Adipocyte (in vitro differentiated cells): ENCODE measurements around the gene SLC16A12.
"Not testable (repeated sequence)": the region's sequence is repeated elsewhere in the genome, so short reads cannot be mapped to it uniquely, and the experiment has no call there.

Source experiments
- DNase-seq: peaks from one replicate; pipeline ENCODE4 v3.0.0-alpha.2; 2015; ENCODE audit warnings: low read depth
- H3K27me3 ChIP-seq: replicated peaks from 2 replicates; pipeline ENCODE4 v1.7.0; 2013; ENCODE audit warnings: mild to moderate bottlenecking, low read length, moderate library complexity; ENCODE audit not compliant: control insufficient read depth, insufficient read depth
- H3K36me3 ChIP-seq: 2 replicates; pipeline ENCODE4 v1.7.0; 2013; ENCODE audit warnings: low read length, mild to moderate bottlenecking, moderate library complexity; ENCODE audit not compliant: control insufficient read depth, insufficient read depth, severe bottlenecking
- H3K4me1 ChIP-seq: 2 replicates; pipeline ENCODE4 v1.7.0; 2013; ENCODE audit warnings: mild to moderate bottlenecking, low read length, moderate library complexity; ENCODE audit not compliant: control insufficient read depth, insufficient read depth
- H3K4me3 ChIP-seq: 2 replicates; pipeline ENCODE4 v1.7.0; 2013; ENCODE audit warnings: mild to moderate bottlenecking, low read length, moderate library complexity
- H3K9ac ChIP-seq: 2 replicates; pipeline ENCODE4 v1.7.0; 2013; ENCODE audit warnings: mild to moderate bottlenecking, low read length, moderate library complexity
- H3K9me3 ChIP-seq: 2 replicates; pipeline ENCODE4 v1.7.0; 2013; ENCODE audit warnings: mild to moderate bottlenecking, low read length, moderate library complexity; ENCODE audit not compliant: control insufficient read depth

Gene SLC16A12

DNA sequence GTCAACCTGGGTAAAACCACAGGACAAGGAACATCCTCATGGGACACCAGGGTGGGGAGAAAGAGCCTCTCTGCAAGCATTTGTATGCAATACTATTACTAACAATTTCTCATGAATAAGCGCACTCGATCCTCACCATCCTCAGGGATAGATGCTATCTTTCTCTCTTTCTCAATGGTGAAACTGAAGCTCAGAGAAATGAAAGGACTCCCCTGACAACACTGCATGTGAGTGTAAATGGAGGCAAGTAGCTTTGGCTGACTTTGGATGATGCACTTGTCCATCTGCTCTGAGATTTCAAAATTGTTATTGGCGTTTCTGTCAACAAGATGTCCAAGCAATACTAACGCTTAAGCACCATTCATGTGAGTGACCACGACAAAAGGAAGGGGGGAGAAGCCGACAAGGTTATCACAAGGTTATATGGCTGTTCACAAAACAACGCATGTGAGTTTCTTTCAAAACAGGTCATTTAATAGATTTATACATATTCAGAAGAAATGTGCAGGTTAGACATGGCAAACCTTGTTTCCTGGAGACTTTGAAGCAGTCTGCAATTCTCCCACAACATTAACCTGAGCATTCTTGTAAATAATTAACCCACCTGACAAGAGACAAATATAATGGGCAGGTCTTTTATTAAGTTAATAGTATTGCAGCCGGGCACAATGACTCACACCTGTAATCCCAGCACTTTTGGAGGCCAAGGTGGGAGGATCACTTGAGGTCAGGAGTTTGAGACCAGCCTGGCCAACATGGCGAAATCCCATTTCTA is 67.0 kb downstream of the SLC16A12 start:
- Histone ChIP-seq H3K4me3 (no peak overlapping the region), H3K27me3 (no peaks in the 10 kb centered on the region), H3K9me3 (no peaks in the 10 kb centered on the region), H3K4me1 (peaks cover 17% of the 10 kb centered on the region), H3K36me3 (no peaks in the 10 kb centered on the region), H3K9ac (no peak overlapping the region)
- no peak for DNase-seq

DNA sequence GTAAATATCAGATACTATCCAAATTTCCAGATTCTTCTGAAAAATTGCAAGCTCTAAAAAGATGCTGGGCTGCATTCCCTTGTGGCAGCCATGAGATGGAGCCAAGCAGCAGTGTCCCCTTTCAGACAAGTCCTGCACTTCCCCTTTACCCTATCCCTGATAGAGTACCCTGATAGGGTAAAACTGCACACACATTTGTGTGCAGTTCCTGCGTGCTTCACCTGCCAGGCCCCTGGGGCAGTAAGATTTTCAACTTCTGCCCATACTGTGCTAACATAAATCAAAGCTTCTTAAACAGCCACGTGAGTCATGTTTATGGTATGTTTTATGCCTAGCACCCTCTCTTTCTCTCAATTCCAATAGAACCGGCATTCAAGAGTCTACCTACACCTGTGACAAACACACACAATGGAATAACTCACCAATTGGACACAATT is 68.8 kb downstream of the SLC16A12 start:
- no peak overlapping the region for H3K4me3 ChIP-seq
- no peaks in the 10 kb centered on the region for H3K27me3 ChIP-seq
- no peak overlapping the region for H3K9ac ChIP-seq
- H3K4me1 ChIP-seq: peaks cover 13% of the 10 kb centered on the region
- no peaks in the 10 kb centered on the region for H3K9me3 ChIP-seq
- DNase-seq: peak; percentile 68
- H3K36me3 ChIP-seq: no peaks in the 10 kb centered on the region

GRCh38 chr10:89465196-89465595 is 70.2 kb downstream of the SLC16A12 start:
- peak; percentile 18 for DNase-seq

GRCh38 chr10:89463846-89464537 is 71.4 kb downstream of the SLC16A12 start:
- Histone ChIP-seq H3K9me3 (no peaks in the 10 kb centered on the region), H3K4me1 (peaks cover 7% of the 10 kb centered on the region), H3K27me3 (no peaks in the 10 kb centered on the region), H3K9ac (no peak overlapping the region), H3K4me3 (no peak overlapping the region), H3K36me3 (no peaks in the 10 kb centered on the region)
- DNase-seq: no peak

More at GRCh38 chr10:89465196-89465595, 70.2 kb downstream of the SLC16A12 start:
- Histone ChIP-seq H3K27me3 (no peaks in the 10 kb centered on the region), H3K4me3 (no peak overlapping the region), H3K36me3 (no peaks in the 10 kb centered on the region), H3K9me3 (no peaks in the 10 kb centered on the region), H3K4me1 (peaks cover 5% of the 10 kb centered on the region), H3K9ac (no peak overlapping the region)

GRCh38 chr10:89458784-89459183 is 76.6 kb downstream of the SLC16A12 start:
- Histone ChIP-seq H3K9me3 (peaks cover 5% of the 10 kb centered on the region), H3K27me3 (no peaks in the 10 kb centered on the region), H3K4me1 (peaks cover 19% of the 10 kb centered on the region), H3K4me3 (peak overlapping the region; percentile 62), H3K9ac (no peak overlapping the region), H3K36me3 (no peaks in the 10 kb centered on the region)
- peak; percentile 27 for DNase-seq

DNA sequence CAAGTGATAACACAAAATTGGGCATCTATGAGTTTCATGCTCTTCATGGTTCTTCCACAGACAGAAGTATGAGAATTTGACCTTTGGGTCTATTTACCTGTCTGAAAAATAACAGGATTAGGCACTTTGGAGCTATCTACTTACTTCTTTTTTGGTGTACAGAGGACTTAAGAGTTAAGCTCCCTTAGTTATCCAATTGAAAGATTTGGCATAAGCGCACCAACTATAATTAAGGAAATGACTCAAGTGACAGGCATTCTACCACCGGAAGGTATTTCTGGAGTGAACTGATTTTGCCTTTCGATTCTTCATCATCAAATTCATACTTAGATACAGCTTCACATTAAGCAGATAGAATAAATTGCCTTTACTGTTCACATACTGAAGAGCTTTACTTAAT is 77.1 kb downstream of the SLC16A12 start:
- no peak overlapping the region for H3K9ac ChIP-seq
- peak; percentile 61 for DNase-seq
- peaks cover 5% of the 10 kb centered on the region for H3K9me3 ChIP-seq
- peaks cover 19% of the 10 kb centered on the region for H3K4me1 ChIP-seq
- no peaks in the 10 kb centered on the region for H3K27me3 ChIP-seq
- peak overlapping the region; percentile 62 for H3K4me3 ChIP-seq
- H3K36me3 ChIP-seq: no peaks in the 10 kb centered on the region

DNA sequence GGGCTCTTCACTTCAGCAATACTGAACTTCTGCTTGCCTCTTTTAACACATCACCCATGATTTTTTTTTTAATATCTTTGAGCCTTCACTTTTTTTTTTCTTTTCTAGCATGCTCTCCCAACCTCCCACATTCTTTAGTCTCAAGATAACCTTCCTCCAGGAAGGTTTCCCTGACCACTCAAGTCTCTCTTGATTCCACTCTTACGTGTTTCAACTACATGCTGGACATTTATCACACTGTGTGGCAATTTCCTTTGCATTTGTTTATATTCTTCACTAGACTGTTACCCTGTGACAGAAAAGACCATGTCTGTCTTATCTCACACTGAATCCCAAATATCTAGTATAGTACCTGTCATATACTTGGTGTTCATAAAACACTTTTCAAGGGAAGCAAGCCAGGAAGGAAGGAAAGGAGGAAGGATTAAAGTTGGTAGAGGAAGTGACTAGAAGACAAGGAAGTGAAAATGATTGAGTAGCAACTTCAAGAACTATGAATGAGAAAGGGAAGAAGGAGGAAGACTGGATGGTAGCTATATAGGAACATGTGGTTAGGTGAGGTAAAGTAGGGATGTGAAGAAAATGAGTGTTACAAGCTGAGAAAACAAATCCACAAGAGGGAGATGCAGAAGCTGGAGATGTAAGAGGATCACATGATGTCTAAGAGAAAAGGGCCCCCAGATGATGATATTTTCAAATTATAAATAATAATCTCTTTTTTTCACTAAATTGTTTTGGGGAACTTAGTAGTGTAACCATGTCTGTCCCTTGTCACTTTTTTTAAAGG is 80.6 kb downstream of the SLC16A12 start:
- no peak for DNase-seq
- Histone ChIP-seq H3K9ac (no peak overlapping the region), H3K36me3 (no peaks in the 10 kb centered on the region), H3K4me3 (no peak overlapping the region), H3K27me3 (no peaks in the 10 kb centered on the region), H3K4me1 (peaks cover 19% of the 10 kb centered on the region), H3K9me3 (peaks cover 5% of the 10 kb centered on the region)

GRCh38 chr10:89452193-89452592 is 83.2 kb downstream of the SLC16A12 start:
- no peak overlapping the region for H3K9ac ChIP-seq
- H3K9me3 ChIP-seq: peaks cover 5% of the 10 kb centered on the region
- H3K36me3 ChIP-seq: no peaks in the 10 kb centered on the region
- DNase-seq: no peak
- H3K4me1 ChIP-seq: no peaks in the 10 kb centered on the region
- H3K27me3 ChIP-seq: no peaks in the 10 kb centered on the region
- H3K4me3 ChIP-seq: no peak overlapping the region

GRCh38 chr10:89450901-89451300 is 84.5 kb downstream of the SLC16A12 start:
- Histone ChIP-seq H3K27me3 (no peaks in the 10 kb centered on the region), H3K36me3 (no peaks in the 10 kb centered on the region), H3K4me1 (no peaks in the 10 kb centered on the region), H3K9ac (no peak overlapping the region), H3K9me3 (peaks cover 4% of the 10 kb centered on the region), H3K4me3 (no peak overlapping the region)
- DNase-seq: no peak

- H3K27me3 ChIP-seq, H3K9me3 ChIP-seq, H3K36me3 ChIP-seq, H3K4me1 ChIP-seq, DNase-seq, H3K4me3 ChIP-seq, H3K9ac ChIP-seq: not testable (repeated sequence)
Observed at GRCh38 chr10:89444819-89445218, 90.6 kb downstream of the SLC16A12 start.

DNA sequence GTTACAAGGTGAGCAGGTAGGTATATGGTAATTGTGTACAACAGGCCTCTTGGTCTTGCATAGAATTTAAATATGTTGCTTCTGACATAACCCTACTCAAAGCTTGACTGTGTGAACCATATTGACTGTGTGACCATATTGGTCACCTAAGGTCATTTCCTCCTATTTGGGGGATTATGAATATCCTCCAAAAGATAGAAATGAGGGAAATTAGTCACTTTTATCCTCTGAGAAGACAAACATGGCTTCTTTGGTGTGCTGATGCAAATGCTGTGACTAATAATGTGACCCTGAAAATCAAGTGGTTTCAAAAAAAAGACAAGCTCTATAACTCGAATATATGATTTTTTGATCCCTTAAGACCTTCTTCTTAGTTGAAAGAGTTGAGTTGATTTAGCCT is 93.1 kb downstream of the SLC16A12 start:
- no peaks in the 10 kb centered on the region for H3K36me3 ChIP-seq
- no peaks in the 10 kb centered on the region for H3K27me3 ChIP-seq
- no peak for DNase-seq
- H3K9me3 ChIP-seq: peaks cover 3% of the 10 kb centered on the region
- H3K4me1 ChIP-seq: no peaks in the 10 kb centered on the region
- H3K9ac ChIP-seq: no peak overlapping the region
- no peak overlapping the region for H3K4me3 ChIP-seq
